NCI-H1417 (cell line): ENCODE data around the gene ZNF785.
A peak's percentile ranks its signal among the peaks of the same experiment; 100 is the strongest.
"Not testable (repeated sequence)": the region's sequence is repeated elsewhere in the genome, so short reads cannot be mapped to it uniquely, and the experiment has no call there.

Experiments
- DNase-seq, 3 experiments: peaks; one replicate each; lab custom pipeline; 2025; lab: John Stamatoyannopoulos, UW

ZNF785 gene

GRCh38 chr16:30565984-30566383 is 19.5 kb downstream of the ZNF785 start:
- no peak for DNase-seq

DNA sequence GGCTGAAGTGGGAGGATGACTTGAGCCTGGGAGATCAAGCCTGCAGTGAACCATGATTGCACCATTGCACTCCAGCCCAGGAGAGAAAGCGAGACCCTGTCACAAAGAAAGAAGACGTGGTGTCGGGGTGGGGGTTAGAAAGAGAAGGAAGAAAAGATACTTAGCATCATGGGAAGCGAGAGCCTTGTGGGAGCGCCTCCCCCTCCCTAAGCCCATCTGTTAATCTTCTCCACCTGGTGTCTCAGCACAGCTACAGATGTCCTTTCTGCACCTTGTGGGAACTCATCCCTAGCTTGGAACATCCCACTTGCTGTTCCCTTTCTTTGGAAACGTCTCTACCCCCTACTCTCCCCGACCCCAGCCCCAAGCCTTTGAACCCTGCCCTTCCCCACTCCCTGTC is 20.0 kb downstream of the ZNF785 start:
- DNase-seq = no peak

DNA sequence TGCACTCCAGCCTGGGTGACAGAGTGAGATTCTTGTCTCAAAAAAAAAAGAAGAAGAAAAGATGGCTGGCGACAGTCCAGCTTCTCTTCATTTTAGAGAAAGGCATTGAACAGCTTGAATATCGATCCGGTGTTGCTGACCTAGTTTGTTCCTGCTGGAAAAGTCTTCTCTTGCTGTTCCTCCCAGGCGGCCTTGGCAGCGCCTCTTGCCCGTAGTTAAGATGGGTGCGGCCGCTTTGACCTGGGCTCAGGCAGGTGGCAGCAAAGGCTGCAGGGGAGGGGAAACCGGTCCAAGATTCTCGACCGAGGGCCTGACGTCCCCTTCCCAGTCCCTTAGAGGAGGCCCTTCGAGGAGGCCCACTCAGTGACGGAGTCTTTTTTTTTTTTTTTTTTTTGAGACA is 23.5 kb downstream of the ZNF785 start:
- peak in 1 of 3 experiments; percentile 12 for DNase-seq

GRCh38 chr16:30561089-30561816 is 24.2 kb downstream of the ZNF785 start:
- DNase-seq = peak in 1 of 3 experiments; percentile 25

DNA sequence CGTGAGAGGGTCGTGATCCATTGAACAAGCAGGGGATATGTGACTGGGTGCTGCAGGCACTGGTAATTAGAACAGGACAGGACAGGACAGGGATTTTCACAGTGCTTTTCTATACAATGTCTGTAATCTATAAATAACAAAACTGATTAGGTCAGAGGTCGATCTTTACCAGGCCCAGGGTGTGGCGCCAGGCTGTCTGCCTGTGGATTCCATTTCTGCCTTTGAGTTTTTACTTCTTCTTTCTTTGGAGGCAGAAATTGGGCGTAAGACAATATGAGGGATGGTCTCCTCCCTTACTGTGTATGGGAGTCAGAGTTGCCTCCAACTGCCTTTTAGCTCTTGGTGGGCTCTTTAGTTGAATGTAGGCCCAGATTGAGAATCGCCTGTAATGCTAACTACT is 25.8 kb downstream of the ZNF785 start:
- no peak for DNase-seq

DNA sequence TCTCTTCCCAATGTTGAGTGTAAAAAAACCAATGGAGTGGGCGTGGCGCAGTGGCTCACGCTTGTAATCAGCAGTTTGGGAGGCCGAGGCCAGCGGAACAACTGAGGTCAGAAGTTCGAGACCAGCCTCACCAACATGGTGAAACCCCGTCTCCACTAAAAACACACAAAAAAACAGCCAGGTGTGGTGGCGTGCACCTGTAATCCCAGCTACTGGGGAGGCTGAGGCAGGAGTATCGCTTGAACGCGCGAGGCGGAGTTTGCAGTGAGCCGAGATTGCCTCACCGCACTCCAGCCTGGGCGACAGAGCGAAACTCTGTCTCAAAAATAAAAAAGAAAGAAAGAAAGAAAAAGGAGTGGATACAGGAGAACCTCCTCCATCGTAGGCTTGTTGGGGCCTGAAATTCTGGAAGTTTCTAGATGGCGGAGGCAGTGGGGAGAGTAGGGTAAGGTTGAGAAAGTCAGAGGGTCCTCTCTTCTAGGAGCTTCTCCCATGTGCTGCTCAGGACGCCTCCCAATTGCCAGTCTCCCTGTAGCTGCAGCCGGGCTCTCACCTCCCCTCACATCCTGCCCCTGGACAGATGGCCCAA is 26.6 kb downstream of the ZNF785 start:
- no peak for DNase-seq

GRCh38 chr16:30557957-30558788 is 27.3 kb downstream of the ZNF785 start, which contains the start of gene ZNF764:
Gene ZNF764, minus strand, starts transcription at chr16:30558374. Its CDS starts 192 bp downstream, at chr16:30558182.
- DNase-seq = peak; percentile 94 to 99 (median 97)

- DNase-seq = no peak
These were observed 27.9 kb downstream of the ZNF785 start for GRCh38 chr16:30557707-30557956.

GRCh38 chr16:30556125-30556473 is 29.4 kb downstream of the ZNF785 start:
- DNase-seq = no peak

- DNase-seq = no peak
These were observed 30.0 kb downstream of the ZNF785 start for GRCh38 chr16:30555315-30556124.

GRCh38 chr16:30554557-30555314 is 30.8 kb downstream of the ZNF785 start:
- no peak for DNase-seq

GRCh38 chr16:30553393-30553899 is 32.1 kb downstream of the ZNF785 start:
- DNase-seq = no peak

DNA sequence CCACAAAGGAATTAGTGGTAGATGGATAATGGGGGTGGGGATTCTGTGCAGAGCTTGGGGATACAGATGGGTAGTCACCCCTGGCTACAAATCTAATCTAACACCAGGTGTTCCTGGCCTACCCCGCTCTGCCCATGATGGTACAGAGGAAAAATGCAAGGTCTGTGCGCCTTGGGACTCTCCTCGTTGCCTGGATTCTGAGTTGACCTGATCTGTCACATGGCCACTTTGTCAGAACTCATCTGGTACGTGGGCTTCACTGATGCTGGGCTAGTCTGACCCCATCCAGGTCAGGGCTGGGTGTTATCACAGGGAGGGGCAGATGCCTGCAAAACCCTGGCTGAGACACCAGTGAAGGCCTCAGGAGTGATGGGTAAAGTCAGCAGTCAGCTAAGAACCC is 32.5 kb downstream of the ZNF785 start:
- no peak for DNase-seq

GRCh38 chr16:30551781-30552180 is 33.7 kb downstream of the ZNF785 start:
- DNase-seq = no peak

DNA sequence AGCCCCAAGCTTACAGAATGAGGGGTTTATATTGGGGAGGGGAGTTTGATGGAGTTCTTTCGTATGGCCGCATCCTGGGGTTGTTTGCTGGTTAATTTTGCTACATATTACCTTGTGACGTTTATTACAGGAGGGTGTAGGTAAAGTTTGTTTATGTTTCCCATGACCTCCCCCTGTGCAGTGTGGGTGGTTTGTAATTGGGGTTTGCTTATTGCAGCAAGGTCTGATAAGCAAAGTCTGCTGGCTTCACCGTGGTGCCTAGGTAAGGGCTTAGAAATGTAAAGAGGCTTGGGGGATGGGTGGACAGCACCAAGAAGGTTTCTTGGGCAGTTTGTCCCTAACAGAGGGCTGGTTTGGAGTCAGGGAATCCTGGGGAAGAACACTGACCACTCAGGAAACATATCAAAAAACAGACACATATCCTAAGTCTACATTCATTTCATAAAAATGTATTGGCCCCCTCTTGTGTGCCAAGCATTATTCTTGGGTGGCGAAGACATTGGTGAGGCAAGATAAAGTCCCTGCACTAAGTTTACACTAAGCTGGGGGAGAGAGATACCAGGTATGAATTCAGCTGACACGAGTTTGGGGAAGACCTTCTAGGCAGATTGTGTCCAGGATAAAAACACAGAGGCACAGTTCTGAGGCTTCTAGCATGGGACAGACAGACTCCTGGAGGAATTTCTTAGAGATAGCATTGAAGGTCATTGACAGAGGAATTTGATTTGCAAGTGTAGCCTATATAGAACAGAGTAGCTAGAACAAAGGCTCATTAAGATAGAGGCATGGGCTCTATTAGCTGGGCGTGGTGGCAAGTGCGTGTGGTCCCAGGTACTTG is 36.9 kb downstream of the ZNF785 start:
- no peak for DNase-seq

DNA sequence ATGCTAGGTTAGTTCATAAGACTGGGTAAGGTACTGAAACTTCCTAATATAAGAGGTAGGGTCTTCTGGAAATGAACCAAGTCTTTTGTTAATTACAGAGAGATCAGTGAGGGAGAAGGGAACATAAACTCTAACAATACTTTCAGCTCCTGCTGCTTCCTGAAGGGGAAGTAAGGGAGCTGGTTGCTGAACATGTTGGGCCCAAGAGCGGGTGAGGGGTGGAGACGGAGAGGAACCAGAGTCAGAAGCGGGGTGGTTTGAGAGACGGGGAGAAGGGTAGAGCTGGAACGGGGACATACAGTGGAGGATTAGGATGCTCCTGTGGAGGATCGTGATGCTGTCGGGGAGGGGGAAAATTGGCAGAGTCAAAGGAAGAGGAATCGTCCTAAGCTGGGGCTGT is 39.4 kb downstream of the ZNF785 start:
- no peak for DNase-seq

DNA sequence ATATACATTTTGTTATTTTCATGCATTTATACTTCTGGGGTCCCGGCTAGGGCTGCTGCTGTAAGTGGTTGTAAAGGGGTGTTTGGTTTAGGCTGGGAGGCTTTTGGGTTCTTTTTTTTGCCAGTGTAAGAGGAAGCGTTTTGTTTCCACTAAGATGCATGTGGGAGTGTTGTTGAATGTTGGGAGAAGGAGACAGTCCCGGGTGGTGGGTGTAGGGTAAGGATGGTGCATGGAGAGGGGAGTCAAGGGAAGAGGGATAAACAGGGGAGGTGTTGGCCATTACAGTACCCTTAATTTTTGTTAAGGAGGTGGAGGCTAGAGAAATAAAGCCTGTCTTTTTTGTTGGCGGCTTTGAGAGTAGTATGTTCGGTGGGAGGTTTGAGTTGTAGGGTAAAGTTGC is 42.4 kb downstream of the ZNF785 start:
- DNase-seq = no peak

GRCh38 chr16:30541502-30542329 is 43.8 kb downstream of the ZNF785 start:
- no peak for DNase-seq

GRCh38 chr16:30540916-30541464 is 44.5 kb downstream of the ZNF785 start:
- not testable (repeated sequence) for DNase-seq
